Tibial artery (tissue), 4 donors: ENCODE results near the gene PSMC4.

Experiments
- DNase-seq, 2 donors: peaks; one replicate each; pipeline ENCODE4 v3.0.0-alpha.2; 2019
- H3K27ac ChIP-seq, 2 donors: fragments of 200-600 bp; sonication (generic) in 1 of 2; 1 replicate in 1 of 2; 2 replicates in 1 of 2; pipeline ENCODE4 v1.5.1; 2018 to 2019; ENCODE audit warnings: mild to moderate bottlenecking in 1 of 2
- H3K27me3 ChIP-seq, 2 donors: fragments of 200-600 bp; sonication (generic) in 1 of 2; one replicate each; pipeline versions ENCODE4 v1.5.1 to v1.6.0; 2016 to 2019
- H3K36me3 ChIP-seq, 3 donors: fragments of 200-600 bp; sonication (generic) in 2 of 3; one replicate each; pipeline ENCODE4 v1.5.1; 2016 to 2019; ENCODE audit warnings: mild to moderate bottlenecking in 2 of 3
- H3K4me1 ChIP-seq, 4 donors: fragments of 200-600 bp; sonication (generic) in 2 of 4; 1 replicate in 3 of 4; 2 replicates in 1 of 4; pipeline ENCODE4 v1.5.1; 2016 to 2019
- H3K4me3 ChIP-seq, 2 donors: fragments of 200-600 bp; sonication (generic) in 1 of 2; 1 replicate in 1 of 2; 2 replicates in 1 of 2; pipeline ENCODE4 v1.5.1; 2018 to 2019; ENCODE audit warnings: mild to moderate bottlenecking in 2 of 2
- H3K9me3 ChIP-seq, 3 donors: fragments of 200-600 bp; sonication (generic) in 1 of 3; one replicate each; pipeline ENCODE4 v1.5.1; 2016 to 2019
- intact Hi-C: fragments of 100-400 bp; cut with DNase I; formaldehyde crosslinking; loops from one replicate; pipeline ENCODE4 v1.15.0; 2023; ENCODE audit warnings: low total_unique reads
- TF ChIP-seq, protein P1 (sequence below), 2 experiments: fragments of 200-600 bp in 1 of 2; fragments of 450-650 bp in 1 of 2; IDR thresholded peaks; one replicate each; pipeline ENCODE4 v1.5.1; 2017 to 2019; ENCODE audit warnings: antibody characterized with exemption in 2 of 2, mild to moderate bottlenecking in 1 of 2, moderate library complexity in 1 of 2

Gene PSMC4

DNA sequence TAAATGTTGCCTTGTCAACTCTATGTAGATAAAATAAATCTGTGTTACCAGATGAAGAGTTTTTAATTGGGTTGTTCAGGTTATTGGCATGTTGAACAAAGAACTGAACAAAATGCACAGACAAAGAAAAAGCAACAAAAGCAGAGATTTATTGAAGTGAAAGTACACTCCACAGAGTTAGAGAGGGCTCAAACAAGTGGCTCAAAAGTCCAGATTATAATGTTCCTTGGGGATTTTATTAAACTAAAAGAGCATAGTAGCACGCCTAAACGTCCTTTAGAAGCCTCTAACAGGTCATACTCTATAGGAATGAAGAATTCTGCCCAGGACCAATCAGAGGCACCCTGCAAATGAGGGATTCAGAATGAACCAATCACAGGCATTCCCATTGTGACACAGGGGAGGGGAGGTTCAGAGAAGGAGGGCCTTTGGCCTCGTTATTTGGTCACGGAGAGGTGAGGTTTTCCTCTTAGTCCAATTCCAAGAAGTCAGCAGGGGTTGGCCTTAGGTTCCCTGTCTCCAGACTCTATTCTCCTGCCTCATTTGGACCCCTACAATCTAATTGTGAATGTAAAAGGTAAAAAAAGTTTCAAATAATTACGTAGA lies 12.8 kb downstream of the PSMC4 start:
- Histone ChIP-seq H3K4me3 (no peak overlapping the region), H3K27me3 (no peaks in the 10 kb centered on the region), H3K4me1 (peaks cover 0 to 7% (median 2%) of the 10 kb centered on the region in 4 donors), H3K27ac (no peak overlapping the region), H3K36me3 (peaks cover 27 to 54% (median 41%) of the 10 kb centered on the region in 3 donors), H3K9me3 (peaks cover 0 to 33% (median 13%) of the 10 kb centered on the region in 3 donors)
- intact Hi-C loops: no loop called here
- DNase-seq: no peak
- TF ChIP-seq, protein P1, sequence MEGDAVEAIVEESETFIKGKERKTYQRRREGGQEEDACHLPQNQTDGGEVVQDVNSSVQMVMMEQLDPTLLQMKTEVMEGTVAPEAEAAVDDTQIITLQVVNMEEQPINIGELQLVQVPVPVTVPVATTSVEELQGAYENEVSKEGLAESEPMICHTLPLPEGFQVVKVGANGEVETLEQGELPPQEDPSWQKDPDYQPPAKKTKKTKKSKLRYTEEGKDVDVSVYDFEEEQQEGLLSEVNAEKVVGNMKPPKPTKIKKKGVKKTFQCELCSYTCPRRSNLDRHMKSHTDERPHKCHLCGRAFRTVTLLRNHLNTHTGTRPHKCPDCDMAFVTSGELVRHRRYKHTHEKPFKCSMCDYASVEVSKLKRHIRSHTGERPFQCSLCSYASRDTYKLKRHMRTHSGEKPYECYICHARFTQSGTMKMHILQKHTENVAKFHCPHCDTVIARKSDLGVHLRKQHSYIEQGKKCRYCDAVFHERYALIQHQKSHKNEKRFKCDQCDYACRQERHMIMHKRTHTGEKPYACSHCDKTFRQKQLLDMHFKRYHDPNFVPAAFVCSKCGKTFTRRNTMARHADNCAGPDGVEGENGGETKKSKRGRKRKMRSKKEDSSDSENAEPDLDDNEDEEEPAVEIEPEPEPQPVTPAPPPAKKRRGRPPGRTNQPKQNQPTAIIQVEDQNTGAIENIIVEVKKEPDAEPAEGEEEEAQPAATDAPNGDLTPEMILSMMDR (IDR thresholded peaks at IDR 0.05): no peak

DNA sequence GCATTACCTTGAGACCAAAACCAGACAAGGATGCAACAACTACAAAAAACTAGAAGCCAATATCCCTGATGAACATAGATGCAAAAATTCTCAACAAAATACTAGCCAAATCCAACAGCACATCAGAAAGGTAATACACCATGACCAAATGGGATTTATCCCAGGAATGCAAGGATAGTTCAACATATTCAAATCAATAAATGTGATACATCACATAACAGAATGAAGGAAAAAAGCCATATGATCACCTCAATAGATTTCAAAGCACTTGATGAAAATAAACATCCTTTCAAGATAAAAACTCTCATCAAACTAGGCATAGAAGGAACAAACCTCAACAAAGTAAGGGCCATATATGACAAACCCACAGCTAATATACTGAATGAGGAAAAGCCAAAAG lies 15.7 kb downstream of the PSMC4 start:
- intact Hi-C loops: no loop called here
- H3K9me3 ChIP-seq: peaks cover 0 to 33% (median 13%) of the 10 kb centered on the region in 3 donors
- no peaks in the 10 kb centered on the region for H3K27me3 ChIP-seq
- no peak overlapping the region for H3K4me3 ChIP-seq
- no peaks in the 10 kb centered on the region for H3K4me1 ChIP-seq
- TF ChIP-seq, protein P1 (IDR thresholded peaks at IDR 0.05): no peak
- peaks cover 10 to 25% (median 13%) of the 10 kb centered on the region in 3 donors for H3K36me3 ChIP-seq
- DNase-seq: no peak
- no peak overlapping the region for H3K27ac ChIP-seq

DNA sequence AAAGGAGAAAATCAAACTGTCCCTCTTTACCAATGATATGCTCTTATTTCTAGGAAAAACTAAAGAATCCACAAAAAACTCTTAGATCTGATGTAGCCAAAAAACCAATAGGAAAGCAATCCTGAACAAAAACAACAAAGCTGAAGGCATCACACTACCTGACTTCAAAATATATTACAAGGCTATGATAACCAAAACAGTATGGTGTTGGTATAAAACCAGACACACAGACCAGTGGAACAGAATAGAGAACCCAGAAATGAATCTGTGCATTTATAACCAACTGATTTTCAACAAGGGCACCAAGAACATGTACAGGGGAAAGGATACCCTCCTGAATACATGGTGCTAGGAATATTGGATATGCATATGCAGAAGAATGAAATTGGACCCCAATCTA lies 16.2 kb downstream of the PSMC4 start:
- intact Hi-C loops: no loop called here

DNA sequence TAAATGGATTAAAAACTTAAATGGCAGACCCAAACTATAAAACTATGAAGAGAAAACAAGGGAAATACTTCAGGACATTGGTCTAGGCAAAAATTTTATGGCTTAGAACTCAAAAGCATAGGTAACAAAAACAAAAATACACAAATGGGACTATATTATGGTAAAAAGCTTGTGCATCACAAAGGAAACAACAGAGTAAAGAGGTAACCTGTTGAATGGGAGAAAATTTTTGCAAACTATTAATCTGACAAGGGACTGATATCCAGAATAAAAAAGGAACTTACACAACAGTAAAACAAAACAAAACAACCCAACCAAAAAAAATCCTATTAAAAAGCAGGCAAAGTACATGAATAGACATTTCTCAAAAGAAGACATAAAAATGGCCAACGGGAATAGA lies 16.6 kb downstream of the PSMC4 start:
- TF ChIP-seq, protein P1 (IDR thresholded peaks at IDR 0.05): no peak
- H3K36me3 ChIP-seq: peaks cover under 1 to 16% (median 3%) of the 10 kb centered on the region in 3 donors
- no peak overlapping the region for H3K4me3 ChIP-seq
- no peak overlapping the region for H3K27ac ChIP-seq
- peaks cover 0 to 33% (median 13%) of the 10 kb centered on the region in 3 donors for H3K9me3 ChIP-seq
- H3K27me3 ChIP-seq: no peaks in the 10 kb centered on the region
- no peaks in the 10 kb centered on the region for H3K4me1 ChIP-seq
- intact Hi-C loops: no loop called here
- no peak for DNase-seq

More for the DNA sequence above, 16.2 kb downstream of the PSMC4 start:
- DNase-seq: no peak
- TF ChIP-seq, protein P1 (IDR thresholded peaks at IDR 0.05): no peak
- peaks cover 0 to 33% (median 13%) of the 10 kb centered on the region in 3 donors for H3K9me3 ChIP-seq
- no peaks in the 10 kb centered on the region for H3K27me3 ChIP-seq
- H3K4me1 ChIP-seq: no peaks in the 10 kb centered on the region
- H3K36me3 ChIP-seq: peaks cover 5 to 20% (median 8%) of the 10 kb centered on the region in 3 donors
- H3K27ac ChIP-seq: no peak overlapping the region
- no peak overlapping the region for H3K4me3 ChIP-seq

DNA sequence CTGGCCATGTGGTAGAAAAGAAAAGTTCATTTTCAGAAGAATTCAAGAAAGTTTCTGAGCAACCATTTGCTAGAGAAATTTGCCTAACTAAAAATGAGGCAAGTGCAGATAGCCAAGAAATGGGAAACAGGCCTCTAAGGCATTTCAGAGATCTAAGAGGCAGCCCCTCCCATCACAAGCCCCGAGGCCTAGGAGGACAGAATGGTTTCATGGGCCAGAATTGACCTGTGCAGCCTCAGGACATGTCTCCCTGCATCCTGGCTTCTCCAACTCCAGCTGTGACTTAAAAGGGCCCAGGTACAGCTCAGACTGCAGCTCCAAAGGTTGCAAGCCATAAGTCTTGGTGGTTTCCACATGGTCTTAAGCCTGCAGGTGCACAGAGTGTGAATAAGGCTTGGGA lies 22.6 kb downstream of the PSMC4 start:
- TF ChIP-seq, protein P1 (IDR thresholded peaks at IDR 0.05): no peak
- H3K27me3 ChIP-seq: no peaks in the 10 kb centered on the region
- H3K36me3 ChIP-seq: peaks cover 0 to 9% (median 0%) of the 10 kb centered on the region in 3 donors
- intact Hi-C loops: no loop called here
- H3K9me3 ChIP-seq: peaks cover 0 to 4% (median 4%) of the 10 kb centered on the region in 3 donors
- no peak overlapping the region for H3K27ac ChIP-seq
- H3K4me3 ChIP-seq: no peak overlapping the region
- no peak for DNase-seq
- H3K4me1 ChIP-seq: peaks cover 0 to 21% (median 16%) of the 10 kb centered on the region in 4 donors
